GM18507 (cell line): ENCODE results near the gene OR2V1.
A peak's percentile ranks its signal among the peaks of the same experiment; 100 is the strongest.
"Not testable (repeated sequence)": the region's sequence is repeated elsewhere in the genome, so short reads cannot be mapped to it uniquely, and the experiment has no call there.

Experiments used
- DNase-seq: peaks from one replicate; pipeline ENCODE4 v3.0.0; 2011; ENCODE audit warnings: low read depth; ENCODE audit not compliant: insufficient read length; ENCODE audit errors: extremely low spot score
- FAIRE-seq: peaks from 2 replicates; lab custom pipeline; 2011; peaks lifted over from hg19 to GRCh38; lab: Jason Lieb, UNC

The OR2V1 gene

GRCh38 chr5:181130832-181131496 is at the start of gene OR2V1:
Gene OR2V1, minus strand, starts transcription at chr5:181131169. Its CDS starts 5,865 bp downstream, at chr5:181125304.
- no peak for FAIRE-seq
- DNase-seq: no peak

- DNase-seq, FAIRE-seq: not testable (repeated sequence)
Observed at GRCh38 chr5:181177559-181177958, 46.6 kb upstream of the OR2V1 start.

GRCh38 chr5:181176254-181176952 is 45.4 kb upstream of the OR2V1 start:
- FAIRE-seq (no peak), DNase-seq (no peak)

GRCh38 chr5:181173420-181174342 is 42.7 kb upstream of the OR2V1 start:
- peak; percentile 79 for FAIRE-seq
- no peak for DNase-seq

GRCh38 chr5:181173027-181173419 is 42.1 kb upstream of the OR2V1 start:
- DNase-seq: no peak
- no peak for FAIRE-seq

GRCh38 chr5:181171782-181172181 is 40.8 kb upstream of the OR2V1 start:
- FAIRE-seq: no peak
- DNase-seq: no peak

- DNase-seq: no peak
- FAIRE-seq: no peak
Observed at GRCh38 chr5:181170996-181171395, 40.0 kb upstream of the OR2V1 start.

GRCh38 chr5:181170237-181170825 is 39.4 kb upstream of the OR2V1 start:
- no peak for DNase-seq
- no peak for FAIRE-seq

GRCh38 chr5:181169459-181170236 is 38.7 kb upstream of the OR2V1 start:
- FAIRE-seq: peak; percentile 80
- not testable (repeated sequence) for DNase-seq

- DNase-seq (no peak), FAIRE-seq (no peak)
Observed at GRCh38 chr5:181168595-181169118, 37.7 kb upstream of the OR2V1 start.

- DNase-seq (no peak), FAIRE-seq (no peak)
Observed at GRCh38 chr5:181167814-181168488, 37.0 kb upstream of the OR2V1 start.

- DNase-seq (no peak), FAIRE-seq (peak; percentile 54)
Observed at GRCh38 chr5:181166812-181167733, 36.1 kb upstream of the OR2V1 start.

GRCh38 chr5:181164076-181164952 is 33.3 kb upstream of the OR2V1 start:
- DNase-seq (no peak), FAIRE-seq (peak; percentile 75)

GRCh38 chr5:181163487-181164075 is 32.6 kb upstream of the OR2V1 start:
- DNase-seq: no peak

GRCh38 chr5:181161534-181162175 is 30.7 kb upstream of the OR2V1 start:
- DNase-seq (no peak), FAIRE-seq (no peak)

More at GRCh38 chr5:181163487-181164075, 32.6 kb upstream of the OR2V1 start:
- no peak for FAIRE-seq
